ENCODE measurements around the gene TULP1. TPM values are rescaled to one million over a fixed set of nuclear protein-coding genes. Genes with fewer than 3 reads are reported as not detected.

Gene TULP1
- total RNA-seq (2021): 0.66 TPM in 1 of 2 replicates, not detected in the other
- not detected for Bru-seq, nascent RNA
- percentile 9 among the genes with signal in this experiment for BruChase-seq, experiment 1, labeled RNA remaining after a 2-hour chase
- BruChase-seq, experiment 2, labeled RNA remaining after a 6-hour chase: percentile 11 among the genes with signal in this experiment
- long read RNA-seq, partial matches to known transcripts: 0 of 1 reads
- long read RNA-seq, other reads (novel, unspliced or antisense): 1 of 1 reads

GRCh38 chr6:35512740-35513139 lies at the start of gene TULP1:
Gene TULP1 (minus strand): TSS chr6:35512896. CDS start chr6:35512858, 38 bp downstream.
- no peaks in the 10 kb centered on the region for H3K9me3 ChIP-seq (ENCODE audit: low read depth, low read length, poor library complexity, severe bottlenecking)
- H3K36me3 ChIP-seq (ENCODE audit: insufficient read depth, low read length, poor library complexity, severe bottlenecking): no peaks in the 10 kb centered on the region
- DNase-seq (ENCODE audit: low spot score): no peak
- POLR2A ChIA-PET (ENCODE audit: low non-redundant PET): no interaction called here
- no peaks in the 10 kb centered on the region for H3K27me3 ChIP-seq (replicated peaks; ENCODE audit: insufficient read depth, low read depth, low read length, poor library complexity)
- no peaks in the 10 kb centered on the region for H3K4me1 ChIP-seq (ENCODE audit: insufficient read depth, low read length, poor library complexity, severe bottlenecking)
- peak within 1 kb of the TSS; percentile 23 for H3K4me3 ChIP-seq (ENCODE audit: low read depth, low read length, poor library complexity, severe bottlenecking)
- H3K27ac ChIP-seq (ENCODE audit: low read depth, low read length, poor library complexity, severe bottlenecking): no peak within 1 kb of the TSS
- no TSS peak for BruUV-seq (replicated peaks)
- intact Hi-C loops (cut with micrococcal nuclease; ENCODE audit: unreplicated experiment): no loop called here
- CTCF ChIA-PET: no interaction called here
- TF ChIP-seq EZH2 (IDR thresholded peaks at IDR 0.05; ENCODE audit: borderline replicate concordance, low read depth, low read length, poor library complexity, severe bottlenecking) (no peak), CTCF (conservative IDR thresholded peaks at IDR 0.05; ENCODE audit: low read depth, low read length) (no peak)

GRCh38 chr6:35562060-35562459 lies 49.4 kb upstream of the TULP1 start:
- Histone ChIP-seq H3K27ac (ENCODE audit: low read depth, low read length, poor library complexity, severe bottlenecking) (no peak overlapping the region), H3K4me1 (ENCODE audit: insufficient read depth, low read length, poor library complexity, severe bottlenecking) (no peaks in the 10 kb centered on the region), H3K4me3 (ENCODE audit: low read depth, low read length, poor library complexity, severe bottlenecking) (no peak overlapping the region), H3K9me3 (ENCODE audit: low read depth, low read length, poor library complexity, severe bottlenecking) (no peaks in the 10 kb centered on the region), H3K36me3 (ENCODE audit: insufficient read depth, low read length, poor library complexity, severe bottlenecking) (no peaks in the 10 kb centered on the region), H3K27me3 (replicated peaks; ENCODE audit: insufficient read depth, low read depth, low read length, poor library complexity) (peaks cover 6% of the 10 kb centered on the region)
- no peak for TF ChIP-seq EZH2 (IDR thresholded peaks at IDR 0.05; ENCODE audit: borderline replicate concordance, low read depth, low read length, poor library complexity, severe bottlenecking)
- TF ChIP-seq CTCF (conservative IDR thresholded peaks at IDR 0.05; ENCODE audit: low read depth, low read length): no peak
- ChIA-PET POLR2A (ENCODE audit: low non-redundant PET) (no interaction called here), CTCF (no interaction called here)
- peak; percentile 33 for DNase-seq (ENCODE audit: low spot score)
- intact Hi-C loops (cut with micrococcal nuclease; ENCODE audit: unreplicated experiment): no loop called here
- no TSS peak for BruUV-seq (replicated peaks)

GRCh38 chr6:35561113-35561512 lies 48.4 kb upstream of the TULP1 start:
- Histone ChIP-seq H3K9me3 (ENCODE audit: low read depth, low read length, poor library complexity, severe bottlenecking) (no peaks in the 10 kb centered on the region), H3K27ac (ENCODE audit: low read depth, low read length, poor library complexity, severe bottlenecking) (no peak overlapping the region), H3K27me3 (replicated peaks; ENCODE audit: insufficient read depth, low read depth, low read length, poor library complexity) (peaks cover 6% of the 10 kb centered on the region), H3K4me1 (ENCODE audit: insufficient read depth, low read length, poor library complexity, severe bottlenecking) (no peaks in the 10 kb centered on the region), H3K4me3 (ENCODE audit: low read depth, low read length, poor library complexity, severe bottlenecking) (no peak overlapping the region), H3K36me3 (ENCODE audit: insufficient read depth, low read length, poor library complexity, severe bottlenecking) (no peaks in the 10 kb centered on the region)
- DNase-seq (ENCODE audit: low spot score): no peak
- intact Hi-C loops (cut with micrococcal nuclease; ENCODE audit: unreplicated experiment): no loop called here
- TF ChIP-seq EZH2 (IDR thresholded peaks at IDR 0.05; ENCODE audit: borderline replicate concordance, low read depth, low read length, poor library complexity, severe bottlenecking): no peak
- TF ChIP-seq CTCF (conservative IDR thresholded peaks at IDR 0.05; ENCODE audit: low read depth, low read length): no peak
- CTCF ChIA-PET: no interaction called here
- POLR2A ChIA-PET (ENCODE audit: low non-redundant PET): no interaction called here
- BruUV-seq (replicated peaks): no TSS peak

Measured in A673 (cell line).